HG03432 (cell line): Measurements from ENCODE around the gene PCBD2.
"Not testable (repeated sequence)": the region's sequence is repeated elsewhere in the genome, so short reads cannot be mapped to it uniquely, and the experiment has no call there.

Experiments
- ATAC-seq: cut with Tn5 transposase; IDR thresholded peaks from one replicate; pipeline ENCODE4 v1.9.1; 2021; ENCODE audit warnings: mild to moderate bottlenecking, moderate library complexity; ENCODE audit not compliant: unreplicated experiment

PCBD2 gene

DNA sequence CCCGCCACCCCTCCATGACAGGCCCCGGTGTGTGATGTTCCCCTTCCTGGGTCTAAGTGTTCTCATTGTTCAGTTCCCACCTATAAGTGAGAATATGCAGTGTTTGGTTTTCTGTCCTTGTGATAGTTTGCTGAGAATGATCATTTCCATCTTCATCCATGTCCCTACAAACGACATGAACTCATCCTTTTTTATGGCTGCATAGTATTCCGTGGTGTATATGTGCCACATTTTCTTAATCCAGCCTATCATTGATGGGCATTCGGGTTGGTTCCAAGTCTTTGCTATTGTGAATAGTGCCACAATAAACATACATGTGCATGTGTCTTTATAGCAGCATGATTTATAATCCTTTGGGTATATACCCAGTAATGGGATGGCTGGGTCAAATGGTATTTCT lies 93.1 kb downstream of the PCBD2 start:
- not testable (repeated sequence) for ATAC-seq

DNA sequence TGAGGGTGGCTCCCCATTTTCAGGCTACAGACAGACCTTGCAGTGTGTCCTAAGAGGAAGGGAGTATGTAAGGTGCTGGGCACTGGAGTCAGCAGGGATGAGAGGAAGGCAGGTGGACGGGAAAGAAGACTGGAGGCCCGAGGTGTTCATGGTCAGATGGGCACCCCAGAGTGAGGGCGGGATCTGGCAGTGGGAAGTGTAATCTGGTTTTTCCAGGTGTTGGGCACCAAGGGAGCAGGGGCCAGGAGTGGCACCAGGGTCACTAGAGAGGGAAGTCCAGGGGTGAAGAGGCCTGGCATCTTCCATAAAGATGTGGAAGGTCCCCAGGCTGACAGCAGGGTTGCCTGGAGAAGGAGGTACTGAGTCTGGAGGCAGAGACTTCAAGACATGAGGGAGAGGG lies 99.4 kb downstream of the PCBD2 start:
- ATAC-seq: no peak

GRCh38 chr5:135005076-135005475 lies 100.1 kb downstream of the PCBD2 start:
- no peak for ATAC-seq

DNA sequence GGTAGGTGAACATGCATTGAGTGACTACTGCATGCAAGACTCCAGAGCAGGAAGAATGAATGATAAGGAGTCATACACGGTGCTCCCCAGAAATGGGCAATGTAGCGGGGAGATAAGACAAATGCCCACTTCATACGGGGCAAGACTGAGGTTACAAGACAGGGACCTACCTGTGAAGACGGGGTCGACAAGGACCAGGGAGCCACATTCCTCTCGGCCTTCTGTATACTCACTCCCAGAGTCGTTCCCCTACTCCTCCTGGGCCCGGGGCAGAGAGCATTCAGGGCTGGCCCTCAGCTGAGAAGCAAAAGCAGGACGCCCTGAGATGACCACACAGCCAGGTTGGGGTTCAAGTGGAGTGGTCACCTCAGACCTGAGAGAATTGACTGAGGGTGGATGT lies 102.4 kb downstream of the PCBD2 start:
- no peak for ATAC-seq

DNA sequence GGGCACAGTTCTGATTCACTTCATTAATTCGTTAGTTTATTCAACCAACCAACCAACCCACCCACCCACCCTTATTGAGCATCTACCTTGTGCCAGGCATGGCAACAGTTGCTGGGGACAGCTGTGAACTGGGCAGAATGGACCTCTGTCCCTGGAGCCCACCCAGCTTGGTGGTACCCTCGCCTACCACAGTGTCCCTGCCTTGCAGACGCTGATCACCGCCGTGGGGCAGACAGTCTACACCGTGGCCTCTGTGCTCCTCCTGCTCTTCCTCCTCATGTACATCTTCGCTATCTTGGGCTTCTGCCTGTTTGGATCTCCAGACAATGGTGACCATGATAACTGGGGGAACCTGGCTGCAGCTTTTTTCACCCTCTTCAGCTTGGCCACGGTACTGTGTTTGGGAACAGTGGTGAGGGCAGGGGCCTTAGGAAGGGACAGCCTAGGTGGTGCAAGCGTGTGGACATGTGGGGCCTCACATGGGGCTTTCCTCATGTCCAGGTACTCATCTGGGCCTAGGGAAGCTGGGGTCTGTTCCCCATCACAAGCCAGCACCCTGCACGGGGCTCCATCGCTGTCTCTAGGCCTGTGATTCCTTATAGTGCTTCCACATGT lies 102.9 kb downstream of the PCBD2 start:
- no peak for ATAC-seq

- ATAC-seq: no peak
Observed at GRCh38 chr5:135008556-135008955, 103.6 kb downstream of the PCBD2 start.

- ATAC-seq: no peak
Observed at GRCh38 chr5:135008981-135009735, 104.2 kb downstream of the PCBD2 start.

- ATAC-seq: no peak
Observed at GRCh38 chr5:135009736-135010501, 105.0 kb downstream of the PCBD2 start.

GRCh38 chr5:135010502-135011354 lies 105.8 kb downstream of the PCBD2 start:
- ATAC-seq: no peak

DNA sequence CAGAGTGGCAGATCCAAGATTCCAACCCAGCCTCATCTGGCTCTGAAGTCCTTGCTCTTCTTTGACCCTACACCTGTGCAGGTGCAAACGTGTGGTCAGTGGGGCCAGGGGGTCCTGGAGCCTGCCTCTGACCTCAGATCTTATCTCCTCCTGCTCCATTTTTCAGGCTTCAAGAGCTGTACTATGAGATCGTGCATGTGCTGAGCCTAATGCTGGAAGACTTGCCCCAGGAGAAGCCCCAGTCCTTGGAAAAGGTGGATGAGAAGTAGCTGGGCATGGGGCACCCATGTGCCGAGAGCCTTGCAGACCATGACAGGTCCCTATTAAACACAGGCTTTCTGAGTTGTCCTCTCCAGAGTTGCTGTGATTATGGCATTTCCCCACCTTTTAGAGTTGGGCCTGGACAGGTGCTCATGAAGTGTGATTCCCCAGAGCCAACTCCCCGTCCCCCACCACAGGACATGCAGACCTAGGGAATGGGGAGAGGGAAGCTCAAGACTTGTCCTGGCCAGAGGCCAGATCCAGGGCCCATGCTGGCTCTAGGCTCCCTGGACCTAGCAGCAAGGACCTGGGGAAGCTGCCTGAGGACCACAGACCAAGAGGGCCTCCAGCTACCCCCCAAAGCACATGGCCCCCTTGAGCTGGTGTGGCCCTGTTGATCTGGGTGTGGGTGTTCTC lies 106.6 kb downstream of the PCBD2 start:
- no peak for ATAC-seq

- ATAC-seq: no peak
Observed at GRCh38 chr5:135012033-135012588, 107.2 kb downstream of the PCBD2 start.
